Measurements from ENCODE around the gene CARD11.

The CARD11 gene

GRCh38 chr7:2966466-2967078 lies 77.1 kb downstream of the CARD11 start:
- Histone ChIP-seq H3K4me1 (ENCODE audit: control insufficient read depth, low read depth, low read length) (no peaks in the 10 kb centered on the region), H4K5ac (ENCODE audit: low read length) (no peak overlapping the region), H2BK5ac (ENCODE audit: low read length) (no peak overlapping the region), H3K23ac (ENCODE audit: low read length) (no peak overlapping the region), H3K4ac (ENCODE audit: low read depth, low read length) (no peak overlapping the region), H3K27ac (ENCODE audit: low read depth, low read length) (no peak overlapping the region), H3K36me3 (ENCODE audit: control insufficient read depth, insufficient read depth, low read length) (no peaks in the 10 kb centered on the region), H2BK120ac (ENCODE audit: low read depth, low read length) (no peak overlapping the region), H3K79me1 (ENCODE audit: low read length) (no peaks in the 10 kb centered on the region), H3K56ac (ENCODE audit: low read length) (no peak overlapping the region), H3K4me2 (ENCODE audit: low read length) (no peak overlapping the region), H3K27me3 (ENCODE audit: insufficient read depth, low read length, poor library complexity) (no peaks in the 10 kb centered on the region), H2AK5ac (ENCODE audit: low read length) (no peak overlapping the region), H2BK15ac (replicated peaks; ENCODE audit: low read depth) (no peak overlapping the region), H3K18ac (ENCODE audit: low read length) (no peak overlapping the region), H3K79me2 (ENCODE audit: control insufficient read depth, insufficient read depth, low read length) (no peaks in the 10 kb centered on the region), H3K9ac (ENCODE audit: low read length) (no peak overlapping the region), H3K4me3 (ENCODE audit: low read length) (no peak overlapping the region), H4K8ac (ENCODE audit: low read depth, low read length) (no peak overlapping the region)
- no CpG with 5 or more reads among the region's 11 CpGs for WGBS (ENCODE audit: extremely low coverage, insufficient coverage, low lambda C conversion rate)
- no peak for DNase-seq

DNA sequence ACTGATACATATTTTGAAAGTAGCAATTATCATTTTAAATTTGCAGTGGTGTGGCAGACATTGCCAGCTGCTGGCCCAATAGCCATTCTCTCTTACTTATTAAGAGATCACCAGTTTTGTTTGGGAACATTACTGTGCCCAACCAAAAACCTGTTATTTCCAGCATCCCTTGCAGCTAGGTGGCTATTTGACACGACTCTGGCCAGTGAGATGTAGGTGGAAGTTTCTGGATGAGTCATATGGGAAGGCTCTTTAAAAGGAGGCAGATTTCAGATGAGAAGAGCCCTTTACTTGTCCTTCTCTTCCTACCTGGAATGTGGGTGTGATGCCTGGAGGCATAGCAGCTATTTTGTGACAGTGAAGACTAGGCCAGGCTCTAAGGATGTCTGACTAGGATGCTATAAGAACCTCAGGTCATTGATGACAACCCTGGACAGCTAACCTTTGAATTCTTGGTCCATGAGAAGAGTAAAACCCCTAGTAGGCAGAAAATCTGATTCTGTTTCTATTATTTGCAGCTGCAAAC lies 77.9 kb downstream of the CARD11 start:
- Histone ChIP-seq H3K56ac (ENCODE audit: low read length) (no peak overlapping the region), H3K18ac (ENCODE audit: low read length) (no peak overlapping the region), H3K4me1 (ENCODE audit: control insufficient read depth, low read depth, low read length) (no peaks in the 10 kb centered on the region), H2BK5ac (ENCODE audit: low read length) (no peak overlapping the region), H3K23ac (ENCODE audit: low read length) (no peak overlapping the region), H4K8ac (ENCODE audit: low read depth, low read length) (no peak overlapping the region), H3K9ac (ENCODE audit: low read length) (no peak overlapping the region), H3K79me2 (ENCODE audit: control insufficient read depth, insufficient read depth, low read length) (no peaks in the 10 kb centered on the region), H3K79me1 (ENCODE audit: low read length) (no peaks in the 10 kb centered on the region), H2AK5ac (ENCODE audit: low read length) (no peak overlapping the region), H2BK120ac (ENCODE audit: low read depth, low read length) (no peak overlapping the region), H4K5ac (ENCODE audit: low read length) (no peak overlapping the region), H3K4me3 (ENCODE audit: low read length) (no peak overlapping the region), H3K27me3 (ENCODE audit: insufficient read depth, low read length, poor library complexity) (no peaks in the 10 kb centered on the region), H2BK15ac (replicated peaks; ENCODE audit: low read depth) (no peak overlapping the region), H3K36me3 (ENCODE audit: control insufficient read depth, insufficient read depth, low read length) (no peaks in the 10 kb centered on the region), H3K27ac (ENCODE audit: low read depth, low read length) (no peak overlapping the region), H3K4me2 (ENCODE audit: low read length) (no peak overlapping the region), H3K4ac (ENCODE audit: low read depth, low read length) (no peak overlapping the region)
- no CpG with 5 or more reads among the region's 1 CpG for WGBS (ENCODE audit: extremely low coverage, insufficient coverage, low lambda C conversion rate)
- DNase-seq = no peak

DNA sequence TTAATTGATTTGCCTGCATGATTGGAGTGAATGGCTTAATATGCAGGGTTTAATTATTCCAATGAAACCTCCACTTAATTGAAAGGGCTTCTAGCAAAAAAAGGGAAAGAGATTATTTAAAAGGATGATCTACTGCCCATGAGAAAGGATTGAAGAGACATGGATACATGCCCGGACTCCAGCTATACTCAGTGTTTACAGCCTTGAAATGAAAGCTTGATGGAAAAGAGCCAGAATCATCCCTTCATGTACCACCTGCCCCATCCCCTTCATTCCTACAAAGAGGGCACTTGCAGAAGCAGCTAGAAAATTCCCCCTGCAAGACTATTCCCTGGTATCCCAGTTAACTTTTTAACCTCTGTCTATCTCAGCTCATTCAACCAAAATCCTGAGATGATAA lies 78.4 kb downstream of the CARD11 start:
- no peak overlapping the region for H3K27ac ChIP-seq (ENCODE audit: low read depth, low read length)
- H2BK15ac ChIP-seq (replicated peaks; ENCODE audit: low read depth) = no peak overlapping the region
- H3K79me2 ChIP-seq (ENCODE audit: control insufficient read depth, insufficient read depth, low read length) = no peaks in the 10 kb centered on the region
- no peak overlapping the region for H2BK5ac ChIP-seq (ENCODE audit: low read length)
- no peak overlapping the region for H3K56ac ChIP-seq (ENCODE audit: low read length)
- H3K79me1 ChIP-seq (ENCODE audit: low read length) = no peaks in the 10 kb centered on the region
- H3K9ac ChIP-seq (ENCODE audit: low read length) = no peak overlapping the region
- no peak overlapping the region for H4K5ac ChIP-seq (ENCODE audit: low read length)
- H2BK120ac ChIP-seq (ENCODE audit: low read depth, low read length) = no peak overlapping the region
- WGBS (ENCODE audit: extremely low coverage, insufficient coverage, low lambda C conversion rate) = no CpG with 5 or more reads among the region's 1 CpG
- no peaks in the 10 kb centered on the region for H3K4me1 ChIP-seq (ENCODE audit: control insufficient read depth, low read depth, low read length)
- H3K23ac ChIP-seq (ENCODE audit: low read length) = no peak overlapping the region
- H4K8ac ChIP-seq (ENCODE audit: low read depth, low read length) = no peak overlapping the region
- no peak for DNase-seq
- no peaks in the 10 kb centered on the region for H3K27me3 ChIP-seq (ENCODE audit: insufficient read depth, low read length, poor library complexity)
- no peak overlapping the region for H3K18ac ChIP-seq (ENCODE audit: low read length)
- H3K36me3 ChIP-seq (ENCODE audit: control insufficient read depth, insufficient read depth, low read length) = no peaks in the 10 kb centered on the region
- no peak overlapping the region for H2AK5ac ChIP-seq (ENCODE audit: low read length)
- H3K4ac ChIP-seq (ENCODE audit: low read depth, low read length) = no peak overlapping the region
- H3K4me2 ChIP-seq (ENCODE audit: low read length) = no peak overlapping the region
- no peak overlapping the region for H3K4me3 ChIP-seq (ENCODE audit: low read length)

- Histone ChIP-seq H4K5ac (ENCODE audit: low read length) (no peak overlapping the region), H2BK120ac (ENCODE audit: low read depth, low read length) (no peak overlapping the region), H4K8ac (ENCODE audit: low read depth, low read length) (no peak overlapping the region), H3K23ac (ENCODE audit: low read length) (no peak overlapping the region), H3K79me2 (ENCODE audit: control insufficient read depth, insufficient read depth, low read length) (no peaks in the 10 kb centered on the region), H2BK5ac (ENCODE audit: low read length) (no peak overlapping the region), H3K9ac (ENCODE audit: low read length) (no peak overlapping the region), H3K18ac (ENCODE audit: low read length) (no peak overlapping the region), H3K4ac (ENCODE audit: low read depth, low read length) (no peak overlapping the region), H3K56ac (ENCODE audit: low read length) (no peak overlapping the region), H3K4me1 (ENCODE audit: control insufficient read depth, low read depth, low read length) (no peaks in the 10 kb centered on the region), H3K4me2 (ENCODE audit: low read length) (no peak overlapping the region), H3K36me3 (ENCODE audit: control insufficient read depth, insufficient read depth, low read length) (no peaks in the 10 kb centered on the region), H2AK5ac (ENCODE audit: low read length) (no peak overlapping the region), H3K79me1 (ENCODE audit: low read length) (no peaks in the 10 kb centered on the region), H2BK15ac (replicated peaks; ENCODE audit: low read depth) (no peak overlapping the region), H3K4me3 (ENCODE audit: low read length) (no peak overlapping the region), H3K27me3 (ENCODE audit: insufficient read depth, low read length, poor library complexity) (no peaks in the 10 kb centered on the region), H3K27ac (ENCODE audit: low read depth, low read length) (no peak overlapping the region)
- DNase-seq = no peak
- WGBS (ENCODE audit: extremely low coverage, insufficient coverage, low lambda C conversion rate) = no CpG with 5 or more reads among the region's 2 CpGs
Measured at GRCh38 chr7:2964208-2964607, 79.5 kb downstream of the CARD11 start.

DNA sequence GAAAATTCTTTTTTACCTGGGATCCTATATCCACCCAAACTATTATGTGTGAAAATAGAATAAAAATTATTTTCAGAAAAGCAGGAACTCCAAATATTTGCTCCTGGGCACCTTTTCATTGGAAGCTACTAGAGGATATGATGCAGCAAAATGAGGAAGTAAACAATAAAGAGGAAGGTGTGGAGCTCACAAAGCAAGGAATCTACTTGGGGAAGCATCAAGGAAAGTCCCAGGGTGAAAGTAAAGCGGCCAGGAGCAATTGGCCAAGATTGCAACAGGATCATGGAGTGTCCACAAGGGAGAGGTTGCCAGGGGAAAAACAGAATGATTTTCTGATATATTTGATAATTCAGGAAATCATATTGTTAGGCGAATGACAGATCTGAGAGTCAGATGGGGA lies 80.8 kb downstream of the CARD11 start:
- no peak overlapping the region for H3K18ac ChIP-seq (ENCODE audit: low read length)
- H3K4me2 ChIP-seq (ENCODE audit: low read length) = no peak overlapping the region
- H3K36me3 ChIP-seq (ENCODE audit: control insufficient read depth, insufficient read depth, low read length) = no peaks in the 10 kb centered on the region
- no peak overlapping the region for H2BK15ac ChIP-seq (replicated peaks; ENCODE audit: low read depth)
- H4K8ac ChIP-seq (ENCODE audit: low read depth, low read length) = no peak overlapping the region
- H3K23ac ChIP-seq (ENCODE audit: low read length) = no peak overlapping the region
- no peak overlapping the region for H2BK120ac ChIP-seq (ENCODE audit: low read depth, low read length)
- no peak overlapping the region for H3K9ac ChIP-seq (ENCODE audit: low read length)
- H2BK5ac ChIP-seq (ENCODE audit: low read length) = no peak overlapping the region
- H3K27me3 ChIP-seq (ENCODE audit: insufficient read depth, low read length, poor library complexity) = no peaks in the 10 kb centered on the region
- no peak overlapping the region for H3K56ac ChIP-seq (ENCODE audit: low read length)
- H3K4me1 ChIP-seq (ENCODE audit: control insufficient read depth, low read depth, low read length) = no peaks in the 10 kb centered on the region
- H3K4ac ChIP-seq (ENCODE audit: low read depth, low read length) = no peak overlapping the region
- no peaks in the 10 kb centered on the region for H3K79me1 ChIP-seq (ENCODE audit: low read length)
- H3K4me3 ChIP-seq (ENCODE audit: low read length) = no peak overlapping the region
- no CpG with 5 or more reads among the region's 2 CpGs for WGBS (ENCODE audit: extremely low coverage, insufficient coverage, low lambda C conversion rate)
- no peaks in the 10 kb centered on the region for H3K79me2 ChIP-seq (ENCODE audit: control insufficient read depth, insufficient read depth, low read length)
- no peak overlapping the region for H3K27ac ChIP-seq (ENCODE audit: low read depth, low read length)
- no peak for DNase-seq
- no peak overlapping the region for H2AK5ac ChIP-seq (ENCODE audit: low read length)
- no peak overlapping the region for H4K5ac ChIP-seq (ENCODE audit: low read length)
